ENCODE results near the gene ARID1A.

The ARID1A gene

DNA sequence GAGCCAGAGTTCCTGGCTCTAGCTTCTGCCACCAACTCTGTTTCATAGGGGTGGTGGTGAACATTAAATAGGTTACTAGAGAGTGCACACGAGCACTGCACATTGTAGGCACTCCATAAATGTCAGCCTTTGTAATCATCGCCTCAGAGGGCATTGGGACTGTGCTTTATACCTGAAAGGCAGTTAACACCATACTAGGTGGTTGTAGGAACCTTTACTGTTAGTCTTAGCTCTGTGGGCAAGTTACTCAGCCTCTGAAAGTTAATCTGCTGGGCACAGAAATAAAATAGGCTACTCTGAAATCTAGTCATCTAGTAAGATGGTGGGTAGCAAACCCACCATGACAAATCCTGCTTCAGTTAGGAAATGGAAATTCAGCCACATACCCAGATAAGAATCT, 37.6 kb downstream of the ARID1A start:
- Histone ChIP-seq H4K20me1 (ENCODE audit: low read depth, low read length) (peaks cover 4% of the 10 kb centered on the region; the same call in 1 of the 2 replicates), H3K27me3 (ENCODE audit: low read length) (no peaks in the 10 kb centered on the region), H3K79me2 (ENCODE audit: insufficient read depth, low read length) (peaks cover 79% of the 10 kb centered on the region), H3K4me2 (ENCODE audit: low read depth, low read length, poor library complexity, severe bottlenecking) (no peak overlapping the region), H3K9me3 (ENCODE audit: insufficient read depth, low read length) (no peaks in the 10 kb centered on the region), H2AFZ (ENCODE audit: low read depth, low read length, severe bottlenecking) (no peak overlapping the region), H3K9ac (ENCODE audit: low read length) (no peak overlapping the region), H3K4me3 (ENCODE audit: insufficient read depth, low read length, poor library complexity, severe bottlenecking) (no peak overlapping the region), H3K9me2 (replicated peaks; ENCODE audit: insufficient read depth, low read length) (no peaks in the 10 kb centered on the region), H3K36me3 (ENCODE audit: low read length) (peaks cover 53% of the 10 kb centered on the region), H3K27ac (ENCODE audit: low read depth, low read length) (no peak overlapping the region), H3F3A (ENCODE audit: insufficient read depth) (peaks cover 8% of the 10 kb centered on the region; the same call in 1 of the 2 replicates)
- TF ChIP-seq EZH2phosphoT487 (conservative IDR thresholded peaks at IDR 0.05; ENCODE audit: low read length): no peak
- TF ChIP-seq, protein P1, sequence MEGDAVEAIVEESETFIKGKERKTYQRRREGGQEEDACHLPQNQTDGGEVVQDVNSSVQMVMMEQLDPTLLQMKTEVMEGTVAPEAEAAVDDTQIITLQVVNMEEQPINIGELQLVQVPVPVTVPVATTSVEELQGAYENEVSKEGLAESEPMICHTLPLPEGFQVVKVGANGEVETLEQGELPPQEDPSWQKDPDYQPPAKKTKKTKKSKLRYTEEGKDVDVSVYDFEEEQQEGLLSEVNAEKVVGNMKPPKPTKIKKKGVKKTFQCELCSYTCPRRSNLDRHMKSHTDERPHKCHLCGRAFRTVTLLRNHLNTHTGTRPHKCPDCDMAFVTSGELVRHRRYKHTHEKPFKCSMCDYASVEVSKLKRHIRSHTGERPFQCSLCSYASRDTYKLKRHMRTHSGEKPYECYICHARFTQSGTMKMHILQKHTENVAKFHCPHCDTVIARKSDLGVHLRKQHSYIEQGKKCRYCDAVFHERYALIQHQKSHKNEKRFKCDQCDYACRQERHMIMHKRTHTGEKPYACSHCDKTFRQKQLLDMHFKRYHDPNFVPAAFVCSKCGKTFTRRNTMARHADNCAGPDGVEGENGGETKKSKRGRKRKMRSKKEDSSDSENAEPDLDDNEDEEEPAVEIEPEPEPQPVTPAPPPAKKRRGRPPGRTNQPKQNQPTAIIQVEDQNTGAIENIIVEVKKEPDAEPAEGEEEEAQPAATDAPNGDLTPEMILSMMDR (IDR thresholded peaks at IDR 0.05; ENCODE audit: insufficient read depth, low read length, poor library complexity, severe bottlenecking): no peak

DNA sequence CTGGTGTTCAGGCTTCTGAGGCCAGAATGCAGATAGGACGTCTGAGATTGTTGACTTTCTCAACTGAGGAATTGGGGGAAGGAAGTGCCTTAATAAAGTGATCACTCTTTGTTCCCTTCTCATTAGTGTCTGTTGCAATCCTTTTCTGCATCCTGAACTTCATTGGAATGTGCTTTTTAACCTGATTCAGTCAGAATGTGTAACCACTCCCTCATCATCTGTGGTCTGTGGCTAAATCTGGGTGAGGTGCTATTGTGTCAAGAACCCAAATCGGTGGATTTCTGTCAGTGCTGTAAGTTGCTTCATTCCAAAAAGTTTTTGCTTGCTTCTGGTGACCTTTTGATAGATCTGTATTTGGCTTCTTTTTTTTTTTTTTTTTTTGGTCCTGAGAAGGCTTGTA, 38.2 kb downstream of the ARID1A start:
- Histone ChIP-seq H3K27ac (ENCODE audit: low read depth, low read length) (no peak overlapping the region), H3K9me2 (replicated peaks; ENCODE audit: insufficient read depth, low read length) (no peaks in the 10 kb centered on the region), H3F3A (ENCODE audit: insufficient read depth) (peaks cover 7% of the 10 kb centered on the region; the same call in 1 of the 2 replicates), H2AFZ (ENCODE audit: low read depth, low read length, severe bottlenecking) (no peak overlapping the region), H4K20me1 (ENCODE audit: low read depth, low read length) (peaks cover 2% of the 10 kb centered on the region; the same call in 1 of the 2 replicates), H3K9ac (ENCODE audit: low read length) (no peak overlapping the region), H3K27me3 (ENCODE audit: low read length) (no peaks in the 10 kb centered on the region), H3K79me2 (ENCODE audit: insufficient read depth, low read length) (peaks cover 76% of the 10 kb centered on the region), H3K4me3 (ENCODE audit: insufficient read depth, low read length, poor library complexity, severe bottlenecking) (no peak overlapping the region), H3K36me3 (ENCODE audit: low read length) (peaks cover 53% of the 10 kb centered on the region), H3K9me3 (ENCODE audit: insufficient read depth, low read length) (no peaks in the 10 kb centered on the region), H3K4me2 (ENCODE audit: low read depth, low read length, poor library complexity, severe bottlenecking) (no peak overlapping the region)
- TF ChIP-seq EZH2phosphoT487 (conservative IDR thresholded peaks at IDR 0.05; ENCODE audit: low read length): no peak
- TF ChIP-seq, protein P1 (IDR thresholded peaks at IDR 0.05; ENCODE audit: insufficient read depth, low read length, poor library complexity, severe bottlenecking): no peak

DNA sequence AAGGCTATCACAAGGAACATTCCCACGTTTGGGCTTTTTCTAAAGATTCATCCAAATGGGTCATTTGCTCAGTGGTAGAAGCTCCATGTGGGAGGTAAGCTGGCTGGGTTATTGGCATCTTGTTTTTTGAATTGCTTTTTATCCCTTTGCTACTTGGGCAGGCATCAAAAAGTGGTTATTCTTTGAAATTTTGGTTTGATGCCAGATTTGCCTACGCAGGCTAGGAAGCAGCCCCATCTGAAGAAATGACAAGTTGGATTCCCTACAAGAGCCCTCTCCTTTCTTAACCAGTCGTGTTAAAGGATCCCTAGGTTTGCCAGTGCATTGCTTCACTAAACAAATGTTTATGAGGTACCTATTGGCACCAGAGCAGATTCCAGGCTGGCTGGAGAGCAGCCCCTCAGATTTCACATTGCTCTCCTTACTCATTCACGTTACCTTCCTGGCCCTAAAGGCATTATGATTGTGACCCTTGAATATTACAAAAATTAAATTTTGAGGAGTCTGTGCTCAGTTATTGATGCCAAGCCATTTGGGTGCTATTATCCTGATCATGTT, 38.8 kb downstream of the ARID1A start:
- H3F3A ChIP-seq (ENCODE audit: insufficient read depth): peaks cover 12% of the 10 kb centered on the region; the same call in 1 of the 2 replicates
- no peak overlapping the region for H3K4me2 ChIP-seq (ENCODE audit: low read depth, low read length, poor library complexity, severe bottlenecking)
- H2AFZ ChIP-seq (ENCODE audit: low read depth, low read length, severe bottlenecking): no peak overlapping the region
- no peak overlapping the region for H3K4me3 ChIP-seq (ENCODE audit: insufficient read depth, low read length, poor library complexity, severe bottlenecking)
- H3K36me3 ChIP-seq (ENCODE audit: low read length): peaks cover 57% of the 10 kb centered on the region
- no peaks in the 10 kb centered on the region for H3K9me2 ChIP-seq (replicated peaks; ENCODE audit: insufficient read depth, low read length)
- H3K27ac ChIP-seq (ENCODE audit: low read depth, low read length): no peak overlapping the region
- H4K20me1 ChIP-seq (ENCODE audit: low read depth, low read length): no peaks in the 10 kb centered on the region; the same call in 1 of the 2 replicates
- H3K9me3 ChIP-seq (ENCODE audit: insufficient read depth, low read length): no peaks in the 10 kb centered on the region
- no peak overlapping the region for H3K9ac ChIP-seq (ENCODE audit: low read length)
- H3K27me3 ChIP-seq (ENCODE audit: low read length): no peaks in the 10 kb centered on the region
- H3K79me2 ChIP-seq (ENCODE audit: insufficient read depth, low read length): peaks cover 76% of the 10 kb centered on the region
- TF ChIP-seq EZH2phosphoT487 (conservative IDR thresholded peaks at IDR 0.05; ENCODE audit: low read length): no peak
- TF ChIP-seq, protein P1 (IDR thresholded peaks at IDR 0.05; ENCODE audit: insufficient read depth, low read length, poor library complexity, severe bottlenecking): no peak
